Epithelial cell of esophagus (primary cell): Measurements from ENCODE around the gene RAP1GAP.

ENCODE experiments used
- DNase-seq: peaks from one replicate; pipeline ENCODE4 v3.0.0; 2010; ENCODE audit warnings: low read depth
- H3K4me3 ChIP-seq: 2 replicates; pipeline ENCODE4 v1.5.1; 2011; ENCODE audit warnings: mild to moderate bottlenecking, low read length, control low read depth
- TF ChIP-seq, protein P1 (sequence below): IDR thresholded peaks from 2 replicates; pipeline ENCODE4 v1.5.1; 2011; ENCODE audit warnings: low read depth, mild to moderate bottlenecking, low read length, control low read depth, inconsistent platforms; ENCODE audit not compliant: insufficient read depth; ENCODE audit errors: missing control alignments

Gene RAP1GAP

DNA sequence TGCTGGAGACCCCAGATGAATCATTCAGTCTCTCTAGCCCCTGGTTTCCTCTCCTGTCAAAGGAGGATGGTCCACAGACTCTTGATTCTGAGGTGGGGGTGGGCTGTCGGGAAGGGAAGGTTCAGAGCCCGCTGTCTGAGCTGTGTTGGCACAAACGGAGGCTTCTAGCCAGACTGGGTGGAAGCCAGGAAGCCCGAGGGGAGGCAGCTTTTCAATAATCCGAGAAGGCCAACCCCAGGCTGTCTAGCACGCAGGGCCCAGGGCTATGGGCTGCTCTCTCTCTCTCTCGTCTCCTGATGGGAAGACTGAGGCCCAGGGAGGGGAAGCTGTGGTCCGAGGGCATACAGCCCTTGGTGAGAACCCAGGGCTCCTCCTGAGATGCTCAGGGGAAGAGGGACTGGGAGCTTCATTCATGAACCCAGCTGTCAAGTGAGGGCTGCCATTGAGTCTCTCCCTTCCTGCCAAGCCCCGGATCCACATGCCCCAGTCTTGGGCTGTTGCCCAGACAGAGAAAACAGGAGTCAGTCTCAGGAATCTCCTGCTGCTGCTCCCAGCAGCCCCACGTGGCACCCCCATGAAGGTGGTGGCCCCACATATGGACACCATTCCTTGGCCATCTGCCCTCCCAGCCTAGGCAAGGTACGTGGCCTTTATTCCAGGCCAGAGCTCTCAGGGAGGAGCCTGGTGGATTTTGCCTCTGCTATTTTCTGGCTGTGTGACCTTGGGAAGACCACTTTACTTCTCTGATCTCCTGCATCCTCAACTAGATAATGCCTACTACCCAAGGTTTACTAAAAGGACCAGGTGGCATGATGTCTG lies 44.4 kb downstream of the RAP1GAP start:
- TF ChIP-seq, protein P1, sequence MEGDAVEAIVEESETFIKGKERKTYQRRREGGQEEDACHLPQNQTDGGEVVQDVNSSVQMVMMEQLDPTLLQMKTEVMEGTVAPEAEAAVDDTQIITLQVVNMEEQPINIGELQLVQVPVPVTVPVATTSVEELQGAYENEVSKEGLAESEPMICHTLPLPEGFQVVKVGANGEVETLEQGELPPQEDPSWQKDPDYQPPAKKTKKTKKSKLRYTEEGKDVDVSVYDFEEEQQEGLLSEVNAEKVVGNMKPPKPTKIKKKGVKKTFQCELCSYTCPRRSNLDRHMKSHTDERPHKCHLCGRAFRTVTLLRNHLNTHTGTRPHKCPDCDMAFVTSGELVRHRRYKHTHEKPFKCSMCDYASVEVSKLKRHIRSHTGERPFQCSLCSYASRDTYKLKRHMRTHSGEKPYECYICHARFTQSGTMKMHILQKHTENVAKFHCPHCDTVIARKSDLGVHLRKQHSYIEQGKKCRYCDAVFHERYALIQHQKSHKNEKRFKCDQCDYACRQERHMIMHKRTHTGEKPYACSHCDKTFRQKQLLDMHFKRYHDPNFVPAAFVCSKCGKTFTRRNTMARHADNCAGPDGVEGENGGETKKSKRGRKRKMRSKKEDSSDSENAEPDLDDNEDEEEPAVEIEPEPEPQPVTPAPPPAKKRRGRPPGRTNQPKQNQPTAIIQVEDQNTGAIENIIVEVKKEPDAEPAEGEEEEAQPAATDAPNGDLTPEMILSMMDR = no peak
- DNase-seq = no peak
- no peak overlapping the region for H3K4me3 ChIP-seq

DNA sequence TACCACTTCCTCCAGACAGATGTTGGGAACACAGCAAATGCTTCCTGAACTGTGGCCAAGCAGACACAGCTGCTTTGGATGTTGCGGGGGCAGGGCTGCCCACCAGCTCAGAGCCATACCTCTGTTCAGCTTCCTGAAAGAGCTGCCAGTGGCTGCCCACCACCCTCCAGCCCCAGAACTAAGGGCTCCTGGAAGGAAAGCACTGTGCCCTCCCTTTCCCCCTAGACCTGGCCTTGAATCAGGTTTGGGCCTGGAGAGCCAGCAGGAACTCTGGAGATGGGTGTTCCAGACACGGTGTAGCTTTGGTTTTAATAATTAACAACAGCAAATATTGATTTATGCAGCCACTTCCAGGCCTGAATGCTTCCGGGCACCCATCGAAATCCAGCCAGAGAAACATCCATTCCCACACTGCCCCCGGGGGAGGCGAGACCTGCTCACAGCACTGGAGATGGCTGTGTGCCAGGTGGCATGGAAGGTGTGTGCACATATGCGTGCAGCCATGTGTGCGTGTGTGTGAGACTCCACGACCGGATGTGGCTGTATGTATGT lies 45.7 kb downstream of the RAP1GAP start:
- no peak overlapping the region for H3K4me3 ChIP-seq
- TF ChIP-seq, protein P1 = no peak
- peak; percentile 46 for DNase-seq

DNA sequence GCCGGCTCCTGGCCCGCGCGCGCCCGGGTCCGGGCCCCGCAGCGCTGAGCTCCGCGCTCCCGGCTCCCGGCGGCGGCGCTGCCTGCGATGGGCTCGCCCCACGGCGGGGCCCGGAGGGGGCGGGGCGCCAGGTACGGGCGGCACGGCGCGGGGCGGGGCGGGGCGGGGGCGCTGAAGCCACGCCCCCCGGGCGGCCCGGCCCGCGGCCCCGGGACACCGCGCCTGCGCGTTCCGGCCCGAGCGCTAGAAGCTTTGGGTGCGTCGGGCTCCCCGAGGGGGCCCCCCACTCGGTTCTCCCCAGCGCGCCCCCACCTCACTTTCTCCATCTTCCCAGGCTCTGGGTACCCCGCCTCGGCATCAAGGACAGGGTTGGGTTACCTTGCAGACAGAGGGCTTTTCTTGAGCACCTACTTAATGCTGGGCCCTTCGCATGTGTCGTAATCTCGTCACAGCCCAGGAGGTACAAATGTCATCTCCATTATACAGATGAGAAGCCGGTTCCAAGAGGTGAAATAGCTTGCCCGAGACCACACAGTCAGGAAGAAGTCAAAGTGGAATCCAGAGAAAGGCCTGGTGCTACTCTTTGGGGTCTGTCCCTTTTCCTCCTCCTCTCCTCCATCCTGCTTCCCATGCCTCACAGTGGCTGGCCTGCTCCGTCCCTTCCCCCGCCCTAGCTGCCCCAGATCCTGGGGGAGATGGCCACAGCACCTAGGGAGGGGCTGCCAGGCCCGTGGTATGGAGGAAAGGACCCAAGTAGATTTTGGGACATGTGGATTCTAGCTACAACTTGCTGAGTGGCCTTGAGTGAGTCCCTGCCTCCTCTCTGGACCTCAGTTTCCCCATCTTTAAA lies 46.5 kb downstream of the RAP1GAP start:
- H3K4me3 ChIP-seq = peak overlapping the region; percentile 27
- TF ChIP-seq, protein P1 = no peak
- DNase-seq = peak; percentile 56

DNA sequence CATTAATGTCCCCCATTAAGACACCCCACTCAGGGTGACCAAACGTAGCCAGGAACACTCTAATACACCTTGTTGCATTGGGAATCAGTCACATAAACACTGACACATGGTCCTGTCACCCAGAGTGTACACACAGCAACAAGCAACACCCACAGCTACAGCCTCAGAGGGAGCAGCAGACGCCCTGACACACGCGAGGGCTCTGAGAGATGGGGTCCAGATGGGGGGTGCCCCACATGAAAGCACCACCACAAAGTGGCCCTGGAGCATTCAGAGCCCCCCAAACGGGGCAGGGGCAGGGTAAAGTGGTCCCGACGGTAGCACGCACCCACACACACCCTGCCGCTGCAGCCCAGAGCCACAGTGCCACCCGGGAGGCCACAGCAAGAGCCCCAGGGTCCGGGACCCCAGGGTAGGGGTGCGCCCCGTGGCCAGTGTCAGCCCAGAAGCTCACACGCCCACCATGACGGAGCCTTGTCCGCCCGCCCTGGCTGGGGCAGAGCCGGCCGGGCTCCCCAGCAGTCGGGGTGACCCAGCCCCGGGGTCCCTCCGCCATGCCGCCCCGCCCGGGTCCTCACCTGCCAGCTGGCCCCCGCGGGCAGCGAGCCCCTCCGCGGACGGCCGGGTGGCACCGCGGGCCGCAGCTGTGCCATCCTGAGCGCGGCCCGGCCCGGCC lies 47.3 kb downstream of the RAP1GAP start:
- TF ChIP-seq, protein P1 = no peak
- peak; percentile 34 for DNase-seq
- H3K4me3 ChIP-seq = no peak overlapping the region

DNA sequence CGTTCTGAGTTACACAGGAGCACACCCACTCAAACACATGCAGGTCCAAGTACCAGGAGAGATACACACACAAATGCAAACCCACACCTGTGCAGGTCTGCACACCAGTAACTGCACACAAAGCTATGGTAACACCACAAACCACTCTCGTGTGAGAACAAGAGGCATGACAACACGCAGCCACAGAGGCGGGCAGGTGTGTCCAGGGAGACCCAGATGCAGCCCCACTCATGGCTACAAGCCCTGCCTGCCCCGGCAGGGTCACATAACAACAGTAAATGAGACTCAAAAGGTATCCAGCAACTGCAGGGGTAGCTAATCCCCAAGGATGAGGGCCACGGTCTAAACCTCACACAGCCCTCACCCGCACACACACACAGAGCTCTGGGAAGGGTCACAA lies 48.1 kb downstream of the RAP1GAP start:
- no peak for DNase-seq
- TF ChIP-seq, protein P1 = no peak
- H3K4me3 ChIP-seq = no peak overlapping the region

DNA sequence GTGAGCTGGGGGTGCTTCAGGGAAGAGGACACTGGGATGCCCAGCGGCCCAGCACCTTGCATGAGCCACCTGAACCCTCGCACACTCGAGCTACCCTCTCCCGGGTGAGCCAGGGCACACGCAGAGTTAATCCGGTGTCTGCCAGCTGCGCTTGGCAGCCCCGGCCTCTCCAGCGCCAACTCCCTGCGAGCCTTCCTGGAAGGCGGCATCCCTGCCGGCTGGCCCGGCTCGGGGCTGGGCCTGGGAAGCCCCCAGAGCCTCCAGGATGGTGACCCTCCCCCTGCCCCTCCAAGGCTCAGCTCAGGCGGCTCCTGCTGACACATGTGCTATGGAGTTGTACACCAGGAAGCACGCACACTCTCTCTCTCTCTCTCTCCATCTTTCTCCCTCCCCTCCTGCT lies 48.7 kb downstream of the RAP1GAP start:
- no peak for DNase-seq
- TF ChIP-seq, protein P1 = no peak
- H3K4me3 ChIP-seq = no peak overlapping the region
